ENCODE results near the gene MAPK14. TPM values are rescaled to one million over a fixed set of nuclear protein-coding genes. Genes with fewer than 3 reads are reported as not detected.

Gene MAPK14
- total and polyA plus RNA-seq, 9 of the 15 experiments (the other 6 are each of a cell fraction or from before 2014, with no cell fraction given), result 8.8 to 62.7 (median 35.5) TPM

DNA sequence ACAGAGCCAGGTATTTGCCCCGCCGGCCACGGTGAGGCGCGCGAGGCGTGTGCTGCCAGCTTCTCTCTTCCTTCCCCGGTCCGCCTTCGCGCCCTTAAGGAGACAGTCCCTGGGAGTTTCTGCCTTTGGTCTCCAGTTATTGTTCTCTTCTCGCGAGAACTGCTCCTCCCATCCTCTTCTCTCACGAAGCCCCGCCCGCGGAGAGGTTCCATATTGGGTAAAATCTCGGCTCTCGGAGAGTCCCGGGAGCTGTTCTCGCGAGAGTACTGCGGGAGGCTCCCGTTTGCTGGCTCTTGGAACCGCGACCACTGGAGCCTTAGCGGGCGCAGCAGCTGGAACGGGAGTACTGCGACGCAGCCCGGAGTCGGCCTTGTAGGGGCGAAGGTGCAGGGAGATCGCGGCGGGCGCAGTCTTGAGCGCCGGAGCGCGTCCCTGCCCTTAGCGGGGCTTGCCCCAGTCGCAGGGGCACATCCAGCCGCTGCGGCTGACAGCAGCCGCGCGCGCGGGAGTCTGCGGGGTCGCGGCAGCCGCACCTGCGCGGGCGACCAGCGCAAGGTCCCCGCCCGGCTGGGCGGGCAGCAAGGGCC, at the start of gene MAPK14 (continued):
- no peak for TF ChIP-seq FOXA3 (CRISPR knock-in tag; conservative IDR thresholded peaks at IDR 0.05 in 1 of 2, IDR thresholded peaks at IDR 0.05 in 1 of 2)
- TF ChIP-seq, protein P1, sequence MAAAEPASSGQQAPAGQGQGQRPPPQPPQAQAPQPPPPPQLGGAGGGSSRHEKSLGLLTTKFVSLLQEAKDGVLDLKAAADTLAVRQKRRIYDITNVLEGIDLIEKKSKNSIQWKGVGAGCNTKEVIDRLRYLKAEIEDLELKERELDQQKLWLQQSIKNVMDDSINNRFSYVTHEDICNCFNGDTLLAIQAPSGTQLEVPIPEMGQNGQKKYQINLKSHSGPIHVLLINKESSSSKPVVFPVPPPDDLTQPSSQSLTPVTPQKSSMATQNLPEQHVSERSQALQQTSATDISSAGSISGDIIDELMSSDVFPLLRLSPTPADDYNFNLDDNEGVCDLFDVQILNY (CRISPR knock-in tag; IDR thresholded peaks at IDR 0.05), result no peak; the same call in 1 of the 2 replicates
- TF ChIP-seq RNF2 (IDR thresholded peaks at IDR 0.05), result peak; percentile 46; the same call in 1 of the 2 replicates
- no peak for TF ChIP-seq RUNX1 (IDR thresholded peaks at IDR 0.05; ENCODE audit: low read depth)
- peak; percentile 96 for TF ChIP-seq RBFOX2 (IDR thresholded peaks at IDR 0.05; ENCODE audit: low read depth, low read length)
- TF ChIP-seq PHB2 (IDR thresholded peaks at IDR 0.05; ENCODE audit: low read depth), result no peak
- no peak for TF ChIP-seq COPS2 (conservative IDR thresholded peaks at IDR 0.05)
- TF ChIP-seq, protein P2, sequence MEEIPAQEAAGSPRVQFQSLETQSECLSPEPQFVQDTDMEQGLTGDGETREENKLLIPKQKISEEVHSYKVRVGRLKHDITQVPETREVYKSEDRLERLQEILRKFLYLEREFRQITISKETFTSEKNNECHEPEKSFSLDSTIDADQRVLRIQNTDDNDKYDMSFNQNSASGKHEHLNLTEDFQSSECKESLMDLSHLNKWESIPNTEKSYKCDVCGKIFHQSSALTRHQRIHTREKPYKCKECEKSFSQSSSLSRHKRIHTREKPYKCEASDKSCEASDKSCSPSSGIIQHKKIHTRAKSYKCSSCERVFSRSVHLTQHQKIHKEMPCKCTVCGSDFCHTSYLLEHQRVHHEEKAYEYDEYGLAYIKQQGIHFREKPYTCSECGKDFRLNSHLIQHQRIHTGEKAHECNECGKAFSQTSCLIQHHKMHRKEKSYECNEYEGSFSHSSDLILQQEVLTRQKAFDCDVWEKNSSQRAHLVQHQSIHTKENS (CRISPR knock-in tag; IDR thresholded peaks at IDR 0.05), result no peak
- no peak for TF ChIP-seq RBM15 (IDR thresholded peaks at IDR 0.05; ENCODE audit: insufficient read depth, low read length)
- no peak for TF ChIP-seq ZNF778 (CRISPR knock-in tag; IDR thresholded peaks at IDR 0.05)
- TF ChIP-seq NFE2 (IDR thresholded peaks at IDR 0.05; ENCODE audit: low read depth), result peak; percentile 22; the same call in 1 of the 2 replicates
- TF ChIP-seq, protein P3, sequence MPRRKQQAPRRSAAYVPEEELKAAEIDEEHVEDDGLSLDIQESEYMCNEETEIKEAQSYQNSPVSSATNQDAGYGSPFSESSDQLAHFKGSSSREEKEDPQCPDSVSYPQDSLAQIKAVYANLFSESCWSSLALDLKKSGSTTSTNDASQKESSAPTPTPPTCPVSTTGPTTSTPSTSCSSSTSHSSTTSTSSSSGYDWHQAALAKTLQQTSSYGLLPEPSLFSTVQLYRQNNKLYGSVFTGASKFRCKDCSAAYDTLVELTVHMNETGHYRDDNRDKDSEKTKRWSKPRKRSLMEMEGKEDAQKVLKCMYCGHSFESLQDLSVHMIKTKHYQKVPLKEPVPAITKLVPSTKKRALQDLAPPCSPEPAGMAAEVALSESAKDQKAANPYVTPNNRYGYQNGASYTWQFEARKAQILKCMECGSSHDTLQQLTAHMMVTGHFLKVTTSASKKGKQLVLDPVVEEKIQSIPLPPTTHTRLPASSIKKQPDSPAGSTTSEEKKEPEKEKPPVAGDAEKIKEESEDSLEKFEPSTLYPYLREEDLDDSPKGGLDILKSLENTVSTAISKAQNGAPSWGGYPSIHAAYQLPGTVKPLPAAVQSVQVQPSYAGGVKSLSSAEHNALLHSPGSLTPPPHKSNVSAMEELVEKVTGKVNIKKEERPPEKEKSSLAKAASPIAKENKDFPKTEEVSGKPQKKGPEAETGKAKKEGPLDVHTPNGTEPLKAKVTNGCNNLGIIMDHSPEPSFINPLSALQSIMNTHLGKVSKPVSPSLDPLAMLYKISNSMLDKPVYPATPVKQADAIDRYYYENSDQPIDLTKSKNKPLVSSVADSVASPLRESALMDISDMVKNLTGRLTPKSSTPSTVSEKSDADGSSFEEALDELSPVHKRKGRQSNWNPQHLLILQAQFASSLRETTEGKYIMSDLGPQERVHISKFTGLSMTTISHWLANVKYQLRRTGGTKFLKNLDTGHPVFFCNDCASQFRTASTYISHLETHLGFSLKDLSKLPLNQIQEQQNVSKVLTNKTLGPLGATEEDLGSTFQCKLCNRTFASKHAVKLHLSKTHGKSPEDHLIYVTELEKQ (CRISPR knock-in tag; IDR thresholded peaks at IDR 0.05), result no peak
- no peak for TF ChIP-seq PPARD (CRISPR knock-in tag; IDR thresholded peaks at IDR 0.05)
- TF ChIP-seq GABPA (tag; conservative IDR thresholded peaks at IDR 0.05; ENCODE audit: low read depth), result no peak
- no peak for TF ChIP-seq MTF1 (CRISPR knock-in tag; IDR thresholded peaks at IDR 0.05; ENCODE audit: borderline replicate concordance)
- TF ChIP-seq, protein P4, sequence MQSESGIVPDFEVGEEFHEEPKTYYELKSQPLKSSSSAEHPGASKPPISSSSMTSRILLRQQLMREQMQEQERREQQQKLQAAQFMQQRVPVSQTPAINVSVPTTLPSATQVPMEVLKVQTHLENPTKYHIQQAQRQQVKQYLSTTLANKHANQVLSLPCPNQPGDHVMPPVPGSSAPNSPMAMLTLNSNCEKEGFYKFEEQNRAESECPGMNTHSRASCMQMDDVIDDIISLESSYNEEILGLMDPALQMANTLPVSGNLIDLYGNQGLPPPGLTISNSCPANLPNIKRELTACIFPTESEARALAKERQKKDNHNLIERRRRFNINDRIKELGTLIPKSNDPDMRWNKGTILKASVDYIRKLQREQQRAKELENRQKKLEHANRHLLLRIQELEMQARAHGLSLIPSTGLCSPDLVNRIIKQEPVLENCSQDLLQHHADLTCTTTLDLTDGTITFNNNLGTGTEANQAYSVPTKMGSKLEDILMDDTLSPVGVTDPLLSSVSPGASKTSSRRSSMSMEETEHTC (IDR thresholded peaks at IDR 0.05), result no peak
- TF ChIP-seq ZNF431 (CRISPR knock-in tag; IDR thresholded peaks at IDR 0.05), result peak; percentile 54; the same call in 1 of the 2 replicates
- TF ChIP-seq ETV5 (CRISPR knock-in tag; IDR thresholded peaks at IDR 0.05; ENCODE audit: low read depth), result peak; percentile 92
- TF ChIP-seq STAT5B (CRISPR knock-in tag; IDR thresholded peaks at IDR 0.05), result no peak
- peak; percentile 82 for TF ChIP-seq POLR2H (tag; IDR thresholded peaks at IDR 0.05; ENCODE audit: low read depth)
